ENCODE results near the gene ZNF555.
A peak's percentile ranks its signal among the peaks of the same experiment; 100 is the strongest.
"Not testable (repeated sequence)": the region's sequence is repeated elsewhere in the genome, so short reads cannot be mapped to it uniquely, and the experiment has no call there.

ZNF555 gene

GRCh38 chr19:2840794-2841791 is at the start of gene ZNF555:
Gene ZNF555 (plus strand): TSS chr19:2841475. CDS start chr19:2841573, 98 bp downstream.
- DNase-seq, result peak; percentile 94

GRCh38 chr19:2791876-2792275 is 49.4 kb upstream of the ZNF555 start:
- DNase-seq, result no peak

GRCh38 chr19:2792666-2793065 is 48.6 kb upstream of the ZNF555 start:
- DNase-seq, result not testable (repeated sequence)

- DNase-seq, result no peak
Observed at GRCh38 chr19:2793126-2793525, 48.1 kb upstream of the ZNF555 start.

GRCh38 chr19:2793577-2793976 is 47.7 kb upstream of the ZNF555 start:
- DNase-seq, result no peak

- no peak for DNase-seq
Observed at GRCh38 chr19:2795827-2796658, 45.2 kb upstream of the ZNF555 start.

GRCh38 chr19:2796659-2797266 is 44.5 kb upstream of the ZNF555 start:
- no peak for DNase-seq

- no peak for DNase-seq
Observed at GRCh38 chr19:2797280-2797679, 44.0 kb upstream of the ZNF555 start.

- DNase-seq, result no peak
Observed at GRCh38 chr19:2798158-2798685, 43.1 kb upstream of the ZNF555 start.

GRCh38 chr19:2798733-2799132 is 42.5 kb upstream of the ZNF555 start:
- no peak for DNase-seq

- no peak for DNase-seq
Observed at GRCh38 chr19:2799273-2800020, 41.8 kb upstream of the ZNF555 start.

GRCh38 chr19:2800506-2800905 is 40.8 kb upstream of the ZNF555 start:
- no peak for DNase-seq

- no peak for DNase-seq
Observed at GRCh38 chr19:2802826-2803225, 38.4 kb upstream of the ZNF555 start.

GRCh38 chr19:2803486-2804155 is 37.7 kb upstream of the ZNF555 start:
- DNase-seq, result no peak

GRCh38 chr19:2804156-2805004 is 36.9 kb upstream of the ZNF555 start:
- DNase-seq, result no peak

GRCh38 chr19:2805261-2805900 is 35.9 kb upstream of the ZNF555 start:
- DNase-seq, result no peak

GRCh38 chr19:2805991-2806649 is 35.2 kb upstream of the ZNF555 start:
- DNase-seq, result no peak

- no peak for DNase-seq
Observed at GRCh38 chr19:2806736-2807378, 34.4 kb upstream of the ZNF555 start.
